OCI-LY7 (cell line): ENCODE results near the gene SIRPB1.

Experiments
- CTCF ChIP-seq: fragments of 200-600 bp; sonication (generic); conservative IDR thresholded peaks from 2 replicates; pipeline ENCODE4 v1.5.1; 2014; ENCODE audit warnings: mild to moderate bottlenecking, antibody characterized with exemption, low read length, moderate library complexity, mixed read lengths
- EZH2phosphoT487 ChIP-seq: fragments of 200-600 bp; sonication (generic); IDR thresholded peaks from 2 replicates; pipeline ENCODE4 v1.6.1; 2018; ENCODE audit warnings: low read depth, borderline replicate concordance, mild to moderate bottlenecking, mixed run types, antibody characterized with exemption, low read length, moderate library complexity, mixed read lengths

DNA sequence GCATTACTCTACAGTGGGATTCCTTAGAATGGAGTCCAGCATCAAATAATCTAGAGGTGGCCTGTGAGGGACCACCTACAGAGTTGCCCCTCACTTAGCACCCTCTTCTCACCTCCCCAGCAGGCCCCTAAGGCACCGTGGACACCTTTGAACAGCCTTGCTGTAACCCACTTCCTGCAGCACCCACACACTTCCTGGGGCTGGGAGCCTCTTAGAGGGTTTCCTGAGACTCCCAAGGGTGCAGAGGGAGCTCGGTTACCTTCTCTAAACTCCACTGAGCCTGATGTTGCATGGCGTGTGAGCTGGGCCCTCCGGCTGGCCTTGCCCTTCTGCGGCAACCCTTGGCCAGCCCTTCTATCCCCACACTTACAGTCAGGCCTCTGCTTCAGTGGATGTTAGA is 45.1 kb upstream of the SIRPB1 start:
- no peak for TF ChIP-seq CTCF
- TF ChIP-seq EZH2phosphoT487: no peak
